Tibial artery (tissue), 4 donors: ENCODE data around the gene SMYD3.

ENCODE experiments used
- DNase-seq, 2 donors: peaks; one replicate each; pipeline ENCODE4 v3.0.0-alpha.2; 2019
- H3K27ac ChIP-seq, 2 donors: fragments of 200-600 bp; sonication (generic) in 1 of 2; 1 replicate in 1 of 2; 2 replicates in 1 of 2; pipeline ENCODE4 v1.5.1; 2018 to 2019; ENCODE audit warnings: mild to moderate bottlenecking in 1 of 2
- H3K27me3 ChIP-seq, 2 donors: fragments of 200-600 bp; sonication (generic) in 1 of 2; one replicate each; pipeline versions ENCODE4 v1.5.1 to v1.6.0; 2016 to 2019
- H3K36me3 ChIP-seq, 3 donors: fragments of 200-600 bp; sonication (generic) in 2 of 3; one replicate each; pipeline ENCODE4 v1.5.1; 2016 to 2019; ENCODE audit warnings: mild to moderate bottlenecking in 2 of 3
- H3K4me1 ChIP-seq, 4 donors: fragments of 200-600 bp; sonication (generic) in 2 of 4; 1 replicate in 3 of 4; 2 replicates in 1 of 4; pipeline ENCODE4 v1.5.1; 2016 to 2019
- H3K4me3 ChIP-seq, 2 donors: fragments of 200-600 bp; sonication (generic) in 1 of 2; 1 replicate in 1 of 2; 2 replicates in 1 of 2; pipeline ENCODE4 v1.5.1; 2018 to 2019; ENCODE audit warnings: mild to moderate bottlenecking in 2 of 2
- H3K9me3 ChIP-seq, 3 donors: fragments of 200-600 bp; sonication (generic) in 1 of 3; one replicate each; pipeline ENCODE4 v1.5.1; 2016 to 2019
- intact Hi-C: fragments of 100-400 bp; cut with DNase I; formaldehyde crosslinking; loops from one replicate; pipeline ENCODE4 v1.15.0; 2023; ENCODE audit warnings: low total_unique reads
- TF ChIP-seq, protein P1 (sequence below), 2 experiments: fragments of 200-600 bp in 1 of 2; fragments of 450-650 bp in 1 of 2; IDR thresholded peaks; one replicate each; pipeline ENCODE4 v1.5.1; 2017 to 2019; ENCODE audit warnings: antibody characterized with exemption in 2 of 2, mild to moderate bottlenecking in 1 of 2, moderate library complexity in 1 of 2

The SMYD3 gene

DNA sequence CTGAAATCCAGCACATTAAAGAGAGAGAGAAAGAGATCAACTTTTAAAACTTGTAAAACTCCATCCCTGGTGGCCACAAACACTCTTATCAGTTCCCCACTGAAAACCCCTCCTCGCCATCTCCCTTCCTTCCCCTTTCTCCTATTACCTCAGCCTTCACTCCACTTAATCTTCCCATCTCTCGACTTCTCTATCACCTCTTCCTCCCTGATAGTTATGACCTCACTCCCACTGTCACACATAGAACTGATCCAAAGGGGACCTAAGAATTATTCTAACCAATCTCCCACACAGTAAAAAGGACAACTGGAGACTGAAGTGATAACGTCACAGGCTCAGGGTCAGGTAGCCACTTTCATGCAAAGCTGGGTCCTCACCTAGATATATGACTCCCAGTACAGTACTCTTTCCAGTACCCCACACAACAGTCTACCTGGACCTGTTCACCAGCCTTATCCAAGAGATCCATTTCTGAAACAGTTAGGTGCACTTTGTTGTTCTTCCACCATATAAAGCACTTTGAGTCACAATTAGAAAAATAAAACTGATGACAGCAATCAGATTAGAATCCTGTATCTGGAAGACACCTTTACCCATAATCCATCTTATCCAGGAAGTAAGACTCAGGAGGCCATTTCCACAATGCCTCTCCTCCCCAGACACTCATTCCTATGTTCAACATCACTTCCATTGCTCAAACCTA is 324.8 kb downstream of the SMYD3 start:
- no peak for DNase-seq

GRCh38 chr1:246181241-246181640 is 325.8 kb downstream of the SMYD3 start:
- intact Hi-C loops: no loop called here
- Histone ChIP-seq H3K4me1 (no peaks in the 10 kb centered on the region), H3K36me3 (peaks cover 0 to 4% (median 0%) of the 10 kb centered on the region in 3 donors), H3K4me3 (no peak overlapping the region), H3K27me3 (no peaks in the 10 kb centered on the region), H3K9me3 (no peaks in the 10 kb centered on the region), H3K27ac (no peak overlapping the region)
- TF ChIP-seq, protein P1, sequence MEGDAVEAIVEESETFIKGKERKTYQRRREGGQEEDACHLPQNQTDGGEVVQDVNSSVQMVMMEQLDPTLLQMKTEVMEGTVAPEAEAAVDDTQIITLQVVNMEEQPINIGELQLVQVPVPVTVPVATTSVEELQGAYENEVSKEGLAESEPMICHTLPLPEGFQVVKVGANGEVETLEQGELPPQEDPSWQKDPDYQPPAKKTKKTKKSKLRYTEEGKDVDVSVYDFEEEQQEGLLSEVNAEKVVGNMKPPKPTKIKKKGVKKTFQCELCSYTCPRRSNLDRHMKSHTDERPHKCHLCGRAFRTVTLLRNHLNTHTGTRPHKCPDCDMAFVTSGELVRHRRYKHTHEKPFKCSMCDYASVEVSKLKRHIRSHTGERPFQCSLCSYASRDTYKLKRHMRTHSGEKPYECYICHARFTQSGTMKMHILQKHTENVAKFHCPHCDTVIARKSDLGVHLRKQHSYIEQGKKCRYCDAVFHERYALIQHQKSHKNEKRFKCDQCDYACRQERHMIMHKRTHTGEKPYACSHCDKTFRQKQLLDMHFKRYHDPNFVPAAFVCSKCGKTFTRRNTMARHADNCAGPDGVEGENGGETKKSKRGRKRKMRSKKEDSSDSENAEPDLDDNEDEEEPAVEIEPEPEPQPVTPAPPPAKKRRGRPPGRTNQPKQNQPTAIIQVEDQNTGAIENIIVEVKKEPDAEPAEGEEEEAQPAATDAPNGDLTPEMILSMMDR (IDR thresholded peaks at IDR 0.05): no peak
- no peak for DNase-seq

More for the DNA sequence above, 324.8 kb downstream of the SMYD3 start:
- Histone ChIP-seq H3K4me3 (no peak overlapping the region), H3K27me3 (no peaks in the 10 kb centered on the region), H3K4me1 (no peaks in the 10 kb centered on the region), H3K36me3 (peaks cover 0 to 4% (median 0%) of the 10 kb centered on the region in 3 donors), H3K27ac (no peak overlapping the region), H3K9me3 (no peaks in the 10 kb centered on the region)
- intact Hi-C loops: no loop called here
- TF ChIP-seq, protein P1 (IDR thresholded peaks at IDR 0.05): no peak

GRCh38 chr1:246179401-246179800 is 327.7 kb downstream of the SMYD3 start:
- Histone ChIP-seq H3K4me3 (no peak overlapping the region), H3K27ac (no peak overlapping the region), H3K4me1 (no peaks in the 10 kb centered on the region), H3K27me3 (no peaks in the 10 kb centered on the region), H3K9me3 (no peaks in the 10 kb centered on the region), H3K36me3 (no peaks in the 10 kb centered on the region)
- TF ChIP-seq, protein P1 (IDR thresholded peaks at IDR 0.05): no peak
- DNase-seq: no peak
- intact Hi-C loops: no loop called here

DNA sequence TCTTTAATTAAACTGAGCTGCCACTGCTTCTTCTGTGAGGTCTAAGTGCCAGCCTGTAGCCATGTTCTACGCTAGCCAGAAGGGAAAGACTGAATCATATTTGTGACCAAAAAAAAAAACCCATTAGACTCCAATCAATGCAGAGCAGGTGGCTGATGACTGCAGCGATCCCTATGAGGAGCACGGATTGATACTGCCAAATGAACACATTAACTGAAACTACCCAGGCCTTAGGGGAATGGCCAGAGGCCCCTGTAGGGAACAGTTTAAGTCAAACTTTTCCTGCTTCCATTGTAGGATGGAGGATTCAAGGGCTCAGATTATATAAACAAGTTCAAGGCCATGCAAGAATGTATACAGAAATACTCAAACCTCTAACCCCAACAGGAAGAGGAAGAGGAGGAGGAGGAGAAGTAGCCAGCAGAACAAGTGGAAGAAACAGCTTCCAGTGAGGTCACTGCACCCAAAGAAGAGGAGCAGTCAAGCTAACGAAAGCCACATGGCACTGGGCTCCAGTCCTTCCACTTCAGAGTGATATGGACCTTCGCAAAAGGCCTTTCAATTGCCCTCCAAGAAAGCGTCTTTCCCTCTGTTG is 328.3 kb downstream of the SMYD3 start:
- TF ChIP-seq, protein P1 (IDR thresholded peaks at IDR 0.05): no peak
- Histone ChIP-seq H3K36me3 (no peaks in the 10 kb centered on the region), H3K4me1 (no peaks in the 10 kb centered on the region), H3K27ac (no peak overlapping the region), H3K27me3 (no peaks in the 10 kb centered on the region), H3K9me3 (no peaks in the 10 kb centered on the region), H3K4me3 (no peak overlapping the region)
- no peak for DNase-seq
- intact Hi-C loops: no loop called here

- TF ChIP-seq, protein P1 (IDR thresholded peaks at IDR 0.05): no peak
- H3K4me1 ChIP-seq: no peaks in the 10 kb centered on the region
- no peaks in the 10 kb centered on the region for H3K36me3 ChIP-seq
- intact Hi-C loops: no loop called here
- H3K27me3 ChIP-seq: no peaks in the 10 kb centered on the region
- H3K4me3 ChIP-seq: no peak overlapping the region
- H3K9me3 ChIP-seq: no peaks in the 10 kb centered on the region
- H3K27ac ChIP-seq: no peak overlapping the region
- no peak for DNase-seq
Measured at GRCh38 chr1:246176126-246177024, 330.7 kb downstream of the SMYD3 start.
